Activated naive CD4-positive, alpha-beta T cell (primary cell): ENCODE results near the gene IFT172.
"Not testable (repeated sequence)": the region's sequence is repeated elsewhere in the genome, so short reads cannot be mapped to it uniquely, and the experiment has no call there.

ENCODE experiments used
- DNase-seq, 4 experiments: peaks; one replicate each; lab custom pipeline; 2025; lab: John Stamatoyannopoulos, UW

IFT172 gene

GRCh38 chr2:27428213-27428977 lies 61.1 kb downstream of the IFT172 start, which contains the start of gene NRBP1:
Gene NRBP1 (plus strand): TSS chr2:27428631. CDS start chr2:27433274, 4,643 bp downstream.
- peak; percentile 69 to 88 (median 80) for DNase-seq

- DNase-seq: no peak
Measured at GRCh38 chr2:27427863-27428212, 61.7 kb downstream of the IFT172 start.

GRCh38 chr2:27425039-27425438 lies 64.5 kb downstream of the IFT172 start:
- DNase-seq: not testable (repeated sequence)

- DNase-seq: no peak
Measured at GRCh38 chr2:27422958-27423357, 66.6 kb downstream of the IFT172 start.

GRCh38 chr2:27421660-27422250 lies 67.8 kb downstream of the IFT172 start:
- no peak for DNase-seq

GRCh38 chr2:27420996-27421395 lies 68.5 kb downstream of the IFT172 start:
- no peak for DNase-seq

- DNase-seq: no peak
Measured at GRCh38 chr2:27416151-27416550, 73.4 kb downstream of the IFT172 start.

GRCh38 chr2:27412419-27413152 lies 77.0 kb downstream of the IFT172 start:
- no peak for DNase-seq

- DNase-seq: peak; percentile 90 to 97 (median 95)
Measured at GRCh38 chr2:27409321-27410073, 80.0 kb downstream of the IFT172 start, which contains the start of gene PPM1G. Gene PPM1G (minus strand): TSS chr2:27409591. CDS start chr2:27409422, 169 bp downstream.

GRCh38 chr2:27408601-27409320 lies 80.8 kb downstream of the IFT172 start:
- no peak for DNase-seq

- DNase-seq: no peak
Measured at GRCh38 chr2:27407798-27408491, 81.6 kb downstream of the IFT172 start.

- DNase-seq: no peak
Measured at GRCh38 chr2:27400348-27401135, 89.0 kb downstream of the IFT172 start.

- no peak for DNase-seq
Measured at GRCh38 chr2:27398962-27399361, 90.6 kb downstream of the IFT172 start.
